Dedifferentiated amniotic fluid mesenchymal stem cell (primary cell): ENCODE data around the gene PAEP.

ENCODE experiments used
- DNase-seq: peaks from one replicate; pipeline ENCODE4 v3.0.0-alpha.2; 2016; ENCODE audit errors: extremely low spot score

The PAEP gene

DNA sequence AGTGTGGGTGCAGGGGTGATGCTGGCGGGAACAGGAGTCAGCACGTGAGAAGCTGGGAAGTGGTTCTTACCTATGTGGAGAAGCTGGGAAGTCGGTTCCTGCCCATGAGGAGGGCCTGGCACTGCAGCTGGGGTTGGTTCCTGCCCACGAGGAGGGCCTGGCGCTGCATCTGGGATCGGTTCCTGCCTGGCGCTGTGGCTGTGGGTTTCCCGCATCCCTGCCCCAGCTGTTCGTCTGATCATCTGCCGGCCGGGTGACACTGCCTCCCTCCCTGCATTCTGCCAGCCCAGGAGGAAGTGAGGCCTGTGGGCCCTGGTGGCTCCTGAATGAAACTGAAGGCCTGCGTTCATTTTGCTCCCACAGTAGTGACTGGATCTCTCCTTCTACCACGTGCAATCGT lies 10.5 kb upstream of the PAEP start:
- DNase-seq = no peak

DNA sequence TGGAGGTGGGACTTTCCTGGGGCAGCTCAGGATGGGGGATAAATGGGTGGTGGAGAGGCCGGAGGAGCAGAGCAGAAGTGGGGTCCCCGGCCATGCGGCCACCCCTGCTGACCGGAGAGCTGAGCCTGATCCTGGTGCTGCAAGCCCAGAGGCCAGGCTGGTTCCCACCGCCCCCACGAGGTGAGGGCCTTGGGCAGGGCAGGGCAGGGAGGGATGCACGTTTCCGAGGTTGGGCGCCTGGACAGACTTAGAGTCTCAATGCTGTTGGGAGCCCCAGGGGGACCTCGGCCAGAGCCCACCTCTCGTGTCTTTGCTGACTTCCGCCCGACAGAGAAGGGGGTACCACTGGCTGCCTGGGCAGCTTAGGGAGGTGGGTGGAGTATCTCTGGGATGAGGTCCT lies 10.1 kb upstream of the PAEP start:
- DNase-seq = no peak

DNA sequence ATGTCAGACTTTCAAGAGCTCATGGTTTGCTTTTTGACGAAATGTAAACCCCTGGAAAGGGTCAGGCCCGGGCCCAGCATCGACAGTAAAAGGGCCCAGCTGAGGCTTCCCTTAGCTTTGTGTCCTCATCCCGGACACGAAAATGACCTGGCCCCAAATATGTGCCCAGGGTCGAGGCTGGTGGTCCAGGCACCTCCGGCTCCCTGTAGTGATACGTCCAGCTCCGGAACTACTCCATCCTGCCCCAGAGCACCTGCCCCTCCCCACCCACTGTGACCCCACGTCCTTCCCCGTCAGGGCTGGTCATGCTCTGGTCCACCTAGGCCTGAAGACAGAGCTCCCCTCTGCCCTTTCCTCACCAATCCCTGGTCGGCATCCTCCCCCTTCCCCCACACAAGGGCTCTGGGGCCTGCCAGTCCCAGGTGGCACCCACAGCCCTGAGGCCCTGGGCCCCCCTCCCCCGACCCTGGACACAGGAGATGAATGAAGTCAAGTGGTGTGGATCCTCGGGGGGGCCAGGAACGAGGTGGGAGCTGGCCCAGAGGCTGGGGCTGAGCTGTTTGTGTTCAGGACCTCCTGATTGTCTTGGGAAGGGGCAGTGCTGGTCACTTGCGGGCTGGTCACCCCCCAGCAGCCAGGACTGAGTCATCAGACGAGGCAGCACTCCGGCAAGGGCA lies 9.4 kb upstream of the PAEP start:
- no peak for DNase-seq

GRCh38 chr9:135552698-135553171 lies 8.8 kb upstream of the PAEP start:
- no peak for DNase-seq

- DNase-seq = no peak
Measured at GRCh38 chr9:135554718-135555117, 6.8 kb upstream of the PAEP start.

GRCh38 chr9:135555203-135555602 lies 6.4 kb upstream of the PAEP start:
- DNase-seq = no peak

- DNase-seq = no peak
Measured at GRCh38 chr9:135555910-135556309, 5.6 kb upstream of the PAEP start.

DNA sequence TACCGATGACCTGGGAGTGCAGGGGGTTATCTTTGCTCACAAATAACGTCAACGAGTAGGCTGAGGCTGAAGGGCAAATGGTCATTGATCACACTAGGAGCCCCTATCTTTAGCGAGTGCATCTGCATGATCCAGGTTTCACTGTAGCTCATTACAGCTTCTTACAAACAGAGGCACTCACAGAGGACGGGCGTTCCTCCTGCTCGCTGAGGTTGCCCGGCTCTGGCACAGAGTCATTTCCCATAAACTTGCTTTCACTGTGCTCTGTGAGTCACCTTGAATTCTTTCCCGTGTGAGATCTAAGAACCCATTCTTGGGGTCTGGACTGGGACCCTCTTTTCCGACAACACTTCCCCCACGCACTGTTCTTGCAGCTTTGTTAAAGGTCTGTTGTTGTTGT lies 1.9 kb upstream of the PAEP start:
- no peak for DNase-seq

DNA sequence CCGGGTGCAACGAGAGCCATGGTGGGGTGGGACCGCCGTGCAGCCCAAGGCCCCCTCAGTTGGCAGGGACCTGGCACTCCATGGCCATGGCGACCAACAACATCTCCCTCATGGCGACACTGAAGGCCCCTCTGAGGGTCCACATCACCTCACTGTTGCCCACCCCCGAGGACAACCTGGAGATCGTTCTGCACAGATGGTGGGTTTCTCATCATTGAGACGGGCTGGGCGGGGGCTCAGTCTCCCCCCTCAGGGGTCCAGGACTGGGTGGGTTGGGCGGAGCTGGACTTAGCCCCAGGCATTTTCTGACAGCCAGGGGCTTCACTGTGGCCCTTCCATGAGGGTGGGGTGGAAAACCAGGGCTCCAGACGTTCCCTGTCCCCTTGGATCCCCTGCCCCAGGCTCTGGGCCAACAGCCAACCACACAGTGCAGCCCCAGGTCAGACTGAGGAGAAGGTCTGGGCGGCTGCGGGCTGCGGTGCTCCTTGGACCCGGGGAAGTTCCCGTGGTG lies 734 bp downstream of the PAEP start:
- DNase-seq = no peak

- no peak for DNase-seq
Measured at GRCh38 chr9:135563039-135563476, 1.5 kb downstream of the PAEP start.

GRCh38 chr9:135563858-135564257 lies 2.3 kb downstream of the PAEP start:
- DNase-seq = no peak

- no peak for DNase-seq
Measured at GRCh38 chr9:135565141-135565628, 3.6 kb downstream of the PAEP start.

DNA sequence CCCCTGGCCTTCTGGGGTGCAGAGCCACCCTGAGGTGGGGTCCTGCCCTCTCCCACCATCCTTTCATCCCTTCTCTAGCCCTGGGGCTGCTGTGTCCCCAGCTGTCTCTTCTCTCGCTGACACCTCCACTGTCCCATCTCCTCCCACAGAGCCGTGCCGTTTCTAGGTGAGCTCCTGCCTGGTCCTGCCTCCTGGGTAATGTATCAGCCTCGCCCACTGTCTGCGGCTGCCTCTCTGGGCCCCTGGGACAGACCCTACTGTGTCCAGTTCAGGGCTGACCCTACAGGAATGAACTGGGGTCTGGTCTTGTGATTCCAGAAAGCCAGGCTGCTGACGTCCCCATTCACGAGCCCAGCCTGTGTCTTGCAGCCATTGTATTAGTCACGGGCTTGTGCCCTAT lies 4.1 kb downstream of the PAEP start:
- DNase-seq = no peak

DNA sequence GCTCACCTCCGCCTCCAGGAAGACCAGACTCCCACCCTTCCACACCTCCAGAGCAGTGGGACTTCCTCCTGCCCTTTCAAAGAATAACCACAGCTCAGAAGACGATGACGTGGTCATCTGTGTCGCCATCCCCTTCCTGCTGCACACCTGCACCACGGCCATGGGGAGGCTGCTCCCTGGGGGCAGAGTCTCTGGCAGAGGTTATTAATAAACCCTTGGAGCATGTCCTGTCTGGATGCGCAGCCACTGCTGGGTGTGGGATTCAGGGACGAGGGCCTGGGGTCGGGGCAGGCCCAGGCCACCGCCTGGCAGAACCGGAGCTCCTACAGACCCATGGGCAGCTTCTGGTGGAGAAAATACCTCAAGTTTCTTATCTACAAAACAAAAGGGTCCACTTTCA lies 5.0 kb downstream of the PAEP start:
- no peak for DNase-seq

- no peak for DNase-seq
Measured at GRCh38 chr9:135567311-135567710, 5.8 kb downstream of the PAEP start.

GRCh38 chr9:135568026-135568425 lies 6.5 kb downstream of the PAEP start:
- no peak for DNase-seq

DNA sequence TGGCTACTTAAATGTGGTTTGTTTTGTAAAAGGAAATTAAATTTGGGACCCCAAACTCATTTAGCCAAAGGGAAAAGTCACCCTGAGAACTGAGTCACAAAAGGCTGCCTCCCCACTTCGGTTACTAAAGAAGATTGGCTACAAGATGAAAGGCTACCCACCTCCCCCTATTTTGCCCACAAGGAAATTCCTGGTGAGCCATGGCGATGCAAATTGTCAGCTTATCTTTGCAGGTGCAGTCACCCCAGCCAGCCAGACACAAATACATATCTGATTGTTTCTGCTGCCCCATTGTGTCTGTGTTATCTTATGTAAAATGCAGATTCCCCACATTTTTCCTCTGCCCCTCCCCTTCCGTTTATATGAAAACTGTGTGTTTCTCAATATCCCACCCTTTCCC lies 8.9 kb downstream of the PAEP start:
- no peak for DNase-seq

- no peak for DNase-seq
Measured at GRCh38 chr9:135572233-135572632, 10.7 kb downstream of the PAEP start.

GRCh38 chr9:135573124-135573523 lies 11.6 kb downstream of the PAEP start:
- DNase-seq = no peak

DNA sequence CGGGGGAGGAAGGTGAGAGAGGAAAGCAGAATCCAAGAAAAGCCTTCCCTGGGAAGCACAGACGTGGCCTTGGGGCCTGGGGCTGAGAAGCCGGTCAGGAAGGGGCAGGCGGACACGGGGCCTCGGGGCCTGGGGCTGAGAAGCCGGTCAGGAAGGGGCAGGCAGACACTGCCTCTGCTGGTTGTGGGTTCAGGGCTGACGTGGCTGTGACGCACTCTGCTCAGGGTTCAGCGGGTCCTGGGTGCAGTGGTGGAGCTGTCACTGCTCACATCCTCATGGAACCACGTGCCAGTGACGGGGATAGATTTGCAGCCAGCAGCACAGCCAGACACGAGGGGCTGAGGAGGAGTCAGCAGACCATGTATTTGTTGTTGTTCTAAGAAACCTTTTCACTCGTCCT lies 12.8 kb downstream of the PAEP start:
- no peak for DNase-seq

DNA sequence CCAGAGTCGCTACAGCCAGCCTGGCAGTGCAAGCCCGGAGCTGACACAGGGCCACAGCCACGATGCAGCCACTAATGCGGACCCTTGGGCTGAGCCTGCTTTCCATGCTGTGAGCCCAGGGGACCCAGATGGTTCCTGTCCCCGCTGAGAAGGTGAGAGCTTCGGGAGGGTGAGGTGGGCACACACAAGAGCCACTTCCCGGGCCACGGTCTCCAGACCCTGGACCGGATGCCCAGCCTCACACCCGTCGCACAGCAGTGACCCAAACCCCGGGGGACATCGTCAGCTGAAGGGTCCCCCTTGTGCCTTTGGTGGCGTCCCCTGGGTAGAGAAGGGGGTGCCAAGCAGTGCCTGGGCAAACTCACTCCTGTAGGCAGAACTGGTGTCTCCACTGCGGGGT lies 13.4 kb downstream of the PAEP start:
- no peak for DNase-seq

GRCh38 chr9:135575995-135576631 lies 14.6 kb downstream of the PAEP start:
- no peak for DNase-seq

DNA sequence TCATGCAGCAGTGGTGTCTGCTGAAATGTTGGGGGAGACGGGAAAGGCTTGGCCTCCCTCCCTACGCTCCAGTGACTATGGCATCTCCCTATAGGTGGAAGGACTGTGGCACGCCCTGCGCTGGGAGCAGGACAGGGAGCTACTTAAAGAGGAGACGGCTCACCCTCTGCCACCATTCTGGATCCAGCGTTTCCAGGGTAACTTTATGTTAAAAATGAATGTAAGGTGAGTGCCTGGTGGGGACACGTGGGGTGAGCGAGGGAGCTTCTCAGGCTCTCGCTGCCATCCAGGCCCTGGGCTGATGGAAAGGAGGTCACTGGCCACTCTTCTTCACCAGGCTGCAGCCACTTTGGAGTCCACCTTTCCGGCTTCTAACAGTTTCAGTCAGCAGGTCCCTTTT lies 15.7 kb downstream of the PAEP start:
- no peak for DNase-seq
